OCI-LY7 (cell line): ENCODE data around the gene NDUFA13. TPM values are rescaled to one million over a fixed set of nuclear protein-coding genes. Genes with fewer than 3 reads are reported as not detected.

Experiments used
- BruUV-seq: library from RNA; stranded (reverse); fragments of 400-500 nt; replicated peaks from 2 replicates; lab custom pipeline; 2021; lab: Mats Ljungman, UMichigan
- CTCF ChIA-PET: fragments of 300-600 bp; sonication (Branson Sonifier 250); formaldehyde crosslinking; loops from one replicate; lab custom pipeline; 2022; ENCODE audit warnings: antibody characterized with exemption; ENCODE audit not compliant: unreplicated experiment; lab: Charles Lee
- POLR2A ChIA-PET: fragments of 300-600 bp; sonication (Branson Sonifier 250); formaldehyde crosslinking; loops from one replicate; lab custom pipeline; 2022; ENCODE audit warnings: antibody characterized with exemption; lab: Charles Lee
- DNase-seq: peaks from one replicate; pipeline ENCODE4 v3.0.0-alpha.2; 2015; ENCODE audit warnings: low spot score
- H2AFZ ChIP-seq: fragments of 200-600 bp; sonication (generic), shearing (Covaris generic); 2 replicates; pipeline ENCODE4 v1.6.1; 2014; ENCODE audit warnings: mild to moderate bottlenecking, antibody characterized with exemption, low read length, moderate library complexity
- H3K27ac ChIP-seq: fragments of 200-600 bp; sonication (generic); 2 replicates; pipeline ENCODE4 v1.5.1; 2014; ENCODE audit warnings: mixed run types, low read depth, mild to moderate bottlenecking, moderate library complexity, low read length, inconsistent platforms; ENCODE audit not compliant: poor library complexity, severe bottlenecking
- H3K36me3 ChIP-seq: fragments of 200-600 bp; sonication (generic); 2 replicates; pipeline ENCODE4 v1.6.1; 2014; ENCODE audit warnings: mild to moderate bottlenecking, antibody characterized with exemption, low read length, moderate library complexity, mixed read lengths; ENCODE audit not compliant: insufficient read depth
- H3K4me1 ChIP-seq: fragments of 200-600 bp; sonication (generic); 2 replicates; pipeline ENCODE4 v1.5.1; 2014; ENCODE audit warnings: mild to moderate bottlenecking, low read length; ENCODE audit not compliant: insufficient read depth, poor library complexity, severe bottlenecking
- H3K4me2 ChIP-seq: fragments of 200-600 bp; sonication (generic); 2 replicates; pipeline ENCODE4 v1.6.1; 2014; ENCODE audit warnings: mild to moderate bottlenecking, low read length
- H3K4me3 ChIP-seq: fragments of 200-600 bp; sonication (generic); 2 replicates; pipeline ENCODE4 v1.5.1; 2014; ENCODE audit warnings: mild to moderate bottlenecking, low read depth, low read length; ENCODE audit not compliant: poor library complexity, severe bottlenecking
- H3K79me2 ChIP-seq: fragments of 200-600 bp; sonication (generic); 2 replicates; pipeline ENCODE4 v1.6.1; 2016; ENCODE audit warnings: low read depth, mild to moderate bottlenecking, low read length, moderate library complexity, mixed read lengths; ENCODE audit not compliant: insufficient read depth
- H3K9me2 ChIP-seq: fragments of 200-600 bp; sonication (generic); 2 replicates; pipeline ENCODE4 v1.6.1; 2016; ENCODE audit warnings: mild to moderate bottlenecking, low read length, mixed read lengths; ENCODE audit not compliant: insufficient read depth
- H3K9me3 ChIP-seq: fragments of 200-600 bp; sonication (generic); 2 replicates; pipeline ENCODE4 v1.6.1; 2014; ENCODE audit warnings: mild to moderate bottlenecking, mixed run types, low read length, mixed read lengths
- H4K20me1 ChIP-seq: fragments of 200-600 bp; sonication (generic); 2 replicates; pipeline ENCODE4 v1.6.1; 2014; ENCODE audit warnings: mild to moderate bottlenecking, antibody characterized with exemption, low read length, moderate library complexity, mixed read lengths; ENCODE audit not compliant: insufficient read depth
- CTCF ChIP-seq: fragments of 200-600 bp; sonication (generic); conservative IDR thresholded peaks from 2 replicates; pipeline ENCODE4 v1.5.1; 2014; ENCODE audit warnings: mild to moderate bottlenecking, antibody characterized with exemption, low read length, moderate library complexity, mixed read lengths
- EZH2phosphoT487 ChIP-seq: fragments of 200-600 bp; sonication (generic); IDR thresholded peaks from 2 replicates; pipeline ENCODE4 v1.6.1; 2018; ENCODE audit warnings: low read depth, borderline replicate concordance, mild to moderate bottlenecking, mixed run types, antibody characterized with exemption, low read length, moderate library complexity, mixed read lengths
- intact Hi-C: fragments of 100-400 bp; cut with micrococcal nuclease; formaldehyde crosslinking; loops from one replicate; pipeline ENCODE4 v1.10.0; 2022; ENCODE audit not compliant: unreplicated experiment
- total RNA-seq, 2 experiments: library from RNA; depleted of rRNA in 1 of 2; stranded (reverse); fragments of >200 nt in 1 of 2; shearing (Covaris generic) in 1 of 2; gene quantifications; 2 replicates each; pipeline ENCODE4 v1.2.3, GENCODE V29; 2014 to 2022

NDUFA13 gene
- total RNA-seq, 2 experiments from 2014 or later = 275 to 429 TPM

- H3K36me3 ChIP-seq = no peaks in the 10 kb centered on the region
- TF ChIP-seq EZH2phosphoT487 (no peak), CTCF (no peak)
- H3K4me2 ChIP-seq = no peak overlapping the region
- POLR2A ChIA-PET = interaction anchor here (0.7 kb wide), 1 partner anchor 376 kb away, joined by 3 read pairs; no protein-coding TSS in a partner anchor
- no peaks in the 10 kb centered on the region for H3K9me2 ChIP-seq
- no peak overlapping the region for H2AFZ ChIP-seq
- H3K4me3 ChIP-seq = no peak overlapping the region
- no peaks in the 10 kb centered on the region for H4K20me1 ChIP-seq
- CTCF ChIA-PET = no interaction called here
- H3K4me1 ChIP-seq = no peaks in the 10 kb centered on the region
- no TSS peak for BruUV-seq
- H3K9me3 ChIP-seq = no peaks in the 10 kb centered on the region
- H3K79me2 ChIP-seq = no peaks in the 10 kb centered on the region
- H3K27ac ChIP-seq = no peak overlapping the region
- intact Hi-C loops = no loop called here
- no peak for DNase-seq
Measured at GRCh38 chr19:19559931-19560330, 43.9 kb downstream of the NDUFA13 start.

- intact Hi-C loops = no loop called here
- Histone ChIP-seq H3K9me2 (no peaks in the 10 kb centered on the region), H3K4me1 (no peaks in the 10 kb centered on the region), H3K9me3 (no peaks in the 10 kb centered on the region), H3K79me2 (no peaks in the 10 kb centered on the region), H3K27ac (no peak overlapping the region), H3K4me2 (no peak overlapping the region), H3K36me3 (no peaks in the 10 kb centered on the region), H3K4me3 (no peak overlapping the region), H2AFZ (no peak overlapping the region), H4K20me1 (no peaks in the 10 kb centered on the region)
- no TSS peak for BruUV-seq
- TF ChIP-seq CTCF (no peak), EZH2phosphoT487 (no peak)
- ChIA-PET POLR2A (no interaction called here), CTCF (no interaction called here)
- DNase-seq = no peak
Measured at GRCh38 chr19:19561946-19562664, 46.1 kb downstream of the NDUFA13 start.

- no peak overlapping the region for H3K4me3 ChIP-seq
- no peaks in the 10 kb centered on the region for H4K20me1 ChIP-seq
- H3K79me2 ChIP-seq = no peaks in the 10 kb centered on the region
- POLR2A ChIA-PET = no interaction called here
- no peak overlapping the region for H3K4me2 ChIP-seq
- H3K4me1 ChIP-seq = no peaks in the 10 kb centered on the region
- H3K27ac ChIP-seq = no peak overlapping the region
- BruUV-seq = no TSS peak
- intact Hi-C loops = no loop called here
- no peak for DNase-seq
- CTCF ChIA-PET = no interaction called here
- TF ChIP-seq CTCF (no peak), EZH2phosphoT487 (no peak)
- H2AFZ ChIP-seq = no peak overlapping the region
- no peaks in the 10 kb centered on the region for H3K36me3 ChIP-seq
- H3K9me2 ChIP-seq = no peaks in the 10 kb centered on the region
- H3K9me3 ChIP-seq = no peaks in the 10 kb centered on the region
Measured at GRCh38 chr19:19562665-19563347, 46.8 kb downstream of the NDUFA13 start.
